ENCODE measurements around the gene ZBTB1. TPM values are rescaled to one million over a fixed set of nuclear protein-coding genes. Genes with fewer than 3 reads are reported as not detected.
"Not testable (repeated sequence)": the region's sequence is repeated elsewhere in the genome, so short reads cannot be mapped to it uniquely, and the experiment has no call there.

The ZBTB1 gene
- total and polyA plus RNA-seq, 2 experiments from 2014 or later = 28.5 to 31.4 TPM

DNA sequence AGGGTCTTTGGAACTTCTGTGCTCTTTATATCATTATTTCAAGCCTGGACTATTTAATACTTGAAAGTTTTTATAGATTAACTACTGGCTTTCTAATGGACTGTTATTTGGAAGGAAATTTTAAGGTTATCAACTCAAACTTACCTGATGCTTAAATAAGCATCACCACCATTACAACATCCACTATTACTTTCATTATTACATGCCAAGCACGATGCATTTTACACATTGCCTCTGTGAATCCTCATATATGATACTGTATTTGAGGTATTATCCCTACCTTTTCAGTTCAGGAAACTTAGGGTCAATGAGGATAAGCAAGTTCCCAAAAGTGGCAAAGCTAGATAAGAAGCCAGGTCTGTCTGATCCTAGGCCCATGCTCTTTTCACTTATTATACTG is 12.4 kb downstream of the ZBTB1 start:
- no peak overlapping the region for H3K27ac ChIP-seq
- H3K4me3 ChIP-seq = no peak overlapping the region
- H3K36me3 ChIP-seq = peaks cover 6% of the 10 kb centered on the region
- H3K4me1 ChIP-seq (ENCODE audit: low read depth) = peaks cover 11% of the 10 kb centered on the region
- no peaks in the 10 kb centered on the region for H3K27me3 ChIP-seq
- TF ChIP-seq, protein P1, sequence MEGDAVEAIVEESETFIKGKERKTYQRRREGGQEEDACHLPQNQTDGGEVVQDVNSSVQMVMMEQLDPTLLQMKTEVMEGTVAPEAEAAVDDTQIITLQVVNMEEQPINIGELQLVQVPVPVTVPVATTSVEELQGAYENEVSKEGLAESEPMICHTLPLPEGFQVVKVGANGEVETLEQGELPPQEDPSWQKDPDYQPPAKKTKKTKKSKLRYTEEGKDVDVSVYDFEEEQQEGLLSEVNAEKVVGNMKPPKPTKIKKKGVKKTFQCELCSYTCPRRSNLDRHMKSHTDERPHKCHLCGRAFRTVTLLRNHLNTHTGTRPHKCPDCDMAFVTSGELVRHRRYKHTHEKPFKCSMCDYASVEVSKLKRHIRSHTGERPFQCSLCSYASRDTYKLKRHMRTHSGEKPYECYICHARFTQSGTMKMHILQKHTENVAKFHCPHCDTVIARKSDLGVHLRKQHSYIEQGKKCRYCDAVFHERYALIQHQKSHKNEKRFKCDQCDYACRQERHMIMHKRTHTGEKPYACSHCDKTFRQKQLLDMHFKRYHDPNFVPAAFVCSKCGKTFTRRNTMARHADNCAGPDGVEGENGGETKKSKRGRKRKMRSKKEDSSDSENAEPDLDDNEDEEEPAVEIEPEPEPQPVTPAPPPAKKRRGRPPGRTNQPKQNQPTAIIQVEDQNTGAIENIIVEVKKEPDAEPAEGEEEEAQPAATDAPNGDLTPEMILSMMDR (IDR thresholded peaks at IDR 0.05; ENCODE audit: low read depth, low read length) = no peak
- DNase-seq (ENCODE audit: low read depth in 1 of 2, low spot score in 1 of 2) = no peak
- no peaks in the 10 kb centered on the region for H3K9me3 ChIP-seq (ENCODE audit: low read depth)

DNA sequence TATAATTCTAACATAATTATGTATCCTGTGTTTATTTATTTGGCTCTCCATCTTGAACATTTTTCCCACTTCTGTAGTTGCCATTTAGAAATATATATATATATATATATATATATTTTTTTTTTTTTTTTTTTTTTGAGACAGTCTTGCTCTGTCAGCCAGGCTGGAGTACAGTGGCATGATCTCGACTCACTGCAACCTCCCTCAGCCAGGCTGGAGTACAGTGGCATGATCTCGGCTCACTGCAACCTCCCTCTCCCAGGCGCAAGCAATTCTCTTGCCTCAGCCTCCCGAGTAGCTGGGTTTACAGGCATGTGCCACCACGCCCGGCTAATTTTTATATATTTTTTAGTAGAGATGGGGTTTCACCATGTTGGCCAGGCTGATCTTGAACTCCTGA is 13.1 kb downstream of the ZBTB1 start:
- H3K27me3 ChIP-seq = not testable (repeated sequence)

DNA sequence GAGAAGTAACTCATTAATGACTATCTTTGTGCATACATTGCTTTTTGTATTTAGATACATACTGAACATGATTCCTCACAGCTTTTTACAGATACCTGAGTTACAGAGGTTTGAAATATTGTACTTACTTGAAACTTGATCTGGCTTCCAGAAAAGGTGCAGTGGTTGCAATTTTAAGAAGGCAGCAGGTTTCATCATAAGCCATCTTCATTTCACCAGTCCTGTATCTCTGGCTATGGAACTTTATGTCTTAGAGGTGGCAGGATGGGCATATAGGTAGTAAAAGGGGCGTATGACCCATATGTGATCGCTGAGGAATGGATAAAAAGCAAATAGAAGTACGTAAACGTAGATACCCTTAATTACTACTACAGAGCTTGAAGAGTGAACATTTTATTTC is 13.7 kb downstream of the ZBTB1 start:
- no peak overlapping the region for H3K27ac ChIP-seq
- H3K4me1 ChIP-seq (ENCODE audit: low read depth) = peaks cover 5% of the 10 kb centered on the region
- no peak overlapping the region for H3K4me3 ChIP-seq
- H3K27me3 ChIP-seq = no peaks in the 10 kb centered on the region
- H3K36me3 ChIP-seq = peaks cover 13% of the 10 kb centered on the region
- TF ChIP-seq, protein P1 (IDR thresholded peaks at IDR 0.05; ENCODE audit: low read depth, low read length) = no peak
- no peak for DNase-seq (ENCODE audit: low read depth in 1 of 2, low spot score in 1 of 2)
- H3K9me3 ChIP-seq (ENCODE audit: low read depth) = no peaks in the 10 kb centered on the region

More for the DNA sequence above, 13.1 kb downstream of the ZBTB1 start:
- not testable (repeated sequence) for H3K9me3 ChIP-seq (ENCODE audit: low read depth); DNase-seq (ENCODE audit: low read depth in 1 of 2, low spot score in 1 of 2); H3K4me1 ChIP-seq (ENCODE audit: low read depth); H3K27ac ChIP-seq; H3K4me3 ChIP-seq
- peaks cover 12% of the 10 kb centered on the region for H3K36me3 ChIP-seq

DNA sequence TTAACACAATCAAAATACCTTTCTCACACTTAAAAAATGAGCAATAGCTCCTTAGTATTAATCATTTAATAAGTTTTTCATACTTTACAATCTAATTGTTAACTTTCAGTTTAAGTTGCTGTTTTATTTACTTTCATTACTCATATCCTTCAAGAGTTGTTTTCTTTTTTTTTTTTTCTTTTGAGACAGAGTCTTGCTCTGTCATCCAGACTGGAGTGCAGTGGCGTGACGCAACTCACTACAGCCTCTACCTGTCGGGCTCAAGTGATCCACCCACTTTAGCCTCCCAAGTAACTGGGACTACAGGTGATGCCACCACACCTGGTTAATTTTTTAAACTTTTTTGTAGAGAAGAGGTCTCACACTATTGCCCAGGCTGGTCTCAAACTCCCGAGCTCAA is 16.1 kb downstream of the ZBTB1 start:
- DNase-seq (ENCODE audit: low read depth in 1 of 2, low spot score in 1 of 2) = no peak
- TF ChIP-seq, protein P1 (IDR thresholded peaks at IDR 0.05; ENCODE audit: low read depth, low read length) = no peak
- Histone ChIP-seq H3K27ac (no peak overlapping the region), H3K9me3 (ENCODE audit: low read depth) (no peaks in the 10 kb centered on the region), H3K4me3 (no peak overlapping the region), H3K36me3 (peaks cover 17% of the 10 kb centered on the region), H3K27me3 (no peaks in the 10 kb centered on the region), H3K4me1 (ENCODE audit: low read depth) (no peaks in the 10 kb centered on the region)

DNA sequence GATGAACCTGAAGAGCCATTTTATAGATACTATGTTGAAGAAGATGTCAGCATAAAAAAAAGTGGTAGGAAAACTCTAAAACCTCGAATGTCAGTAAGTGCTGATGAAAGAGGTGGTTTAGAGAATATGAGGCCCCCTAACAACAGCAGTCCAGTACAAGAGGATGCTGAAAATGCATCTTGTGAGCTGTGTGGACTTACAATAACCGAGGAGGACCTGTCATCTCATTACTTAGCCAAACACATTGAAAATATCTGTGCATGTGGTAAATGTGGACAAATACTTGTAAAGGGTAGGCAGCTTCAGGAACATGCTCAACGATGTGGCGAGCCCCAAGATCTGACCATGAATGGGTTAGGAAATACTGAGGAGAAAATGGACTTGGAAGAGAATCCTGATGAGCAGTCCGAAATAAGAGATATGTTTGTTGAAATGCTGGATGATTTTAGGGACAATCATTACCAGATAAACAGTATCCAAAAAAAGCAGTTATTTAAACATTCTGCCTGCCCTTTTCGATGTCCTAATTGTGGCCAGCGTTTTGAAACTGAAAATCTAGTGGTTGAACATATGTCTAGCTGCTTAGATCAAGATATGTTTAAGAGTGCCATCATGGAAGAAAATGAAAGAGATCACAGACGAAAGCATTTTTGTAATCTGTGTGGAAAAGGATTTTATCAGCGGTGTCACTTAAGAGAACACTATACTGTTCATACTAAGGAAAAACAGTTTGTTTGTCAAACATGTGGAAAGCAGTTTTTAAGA is 18.2 kb downstream of the ZBTB1 start:
- Histone ChIP-seq H3K27ac (no peak overlapping the region), H3K4me3 (no peak overlapping the region)

DNA sequence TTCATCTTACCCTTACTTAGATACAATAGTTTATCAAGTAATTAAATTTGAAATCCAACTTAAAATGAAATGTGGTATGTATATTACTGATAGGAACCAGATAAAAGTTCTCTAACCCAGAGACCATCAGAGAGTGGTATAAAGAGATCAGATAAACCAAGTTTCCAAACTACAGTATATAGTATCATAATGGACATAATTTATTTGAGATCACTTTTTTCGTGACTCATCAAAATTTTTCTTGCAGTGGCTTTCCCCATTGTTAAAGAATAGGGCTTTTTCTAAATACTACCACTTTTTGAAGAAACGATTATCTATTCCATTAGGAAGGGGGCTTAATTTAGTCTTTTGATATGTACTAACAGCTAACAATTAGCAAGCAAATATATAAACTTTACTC is 20.8 kb downstream of the ZBTB1 start:
- DNase-seq (ENCODE audit: low read depth in 1 of 2, low spot score in 1 of 2) = no peak
- Histone ChIP-seq H3K27me3 (no peaks in the 10 kb centered on the region), H3K4me3 (no peak overlapping the region), H3K27ac (no peak overlapping the region), H3K36me3 (peaks cover 17% of the 10 kb centered on the region), H3K9me3 (ENCODE audit: low read depth) (no peaks in the 10 kb centered on the region), H3K4me1 (ENCODE audit: low read depth) (no peaks in the 10 kb centered on the region)
- TF ChIP-seq, protein P1 (IDR thresholded peaks at IDR 0.05; ENCODE audit: low read depth, low read length) = no peak

More for the DNA sequence above, 18.2 kb downstream of the ZBTB1 start:
- TF ChIP-seq, protein P1 (IDR thresholded peaks at IDR 0.05; ENCODE audit: low read depth, low read length) = no peak
- no peaks in the 10 kb centered on the region for H3K9me3 ChIP-seq (ENCODE audit: low read depth)
- no peaks in the 10 kb centered on the region for H3K27me3 ChIP-seq
- DNase-seq (ENCODE audit: low read depth in 1 of 2, low spot score in 1 of 2) = no peak
- no peaks in the 10 kb centered on the region for H3K4me1 ChIP-seq (ENCODE audit: low read depth)
- peaks cover 17% of the 10 kb centered on the region for H3K36me3 ChIP-seq

Measured in cardiac muscle cell (in vitro differentiated cells and primary cell).